Measurements from ENCODE around the gene IGF2R.
"Not testable (repeated sequence)": the region's sequence is repeated elsewhere in the genome, so short reads cannot be mapped to it uniquely, and the experiment has no call there.

IGF2R gene, protein sequence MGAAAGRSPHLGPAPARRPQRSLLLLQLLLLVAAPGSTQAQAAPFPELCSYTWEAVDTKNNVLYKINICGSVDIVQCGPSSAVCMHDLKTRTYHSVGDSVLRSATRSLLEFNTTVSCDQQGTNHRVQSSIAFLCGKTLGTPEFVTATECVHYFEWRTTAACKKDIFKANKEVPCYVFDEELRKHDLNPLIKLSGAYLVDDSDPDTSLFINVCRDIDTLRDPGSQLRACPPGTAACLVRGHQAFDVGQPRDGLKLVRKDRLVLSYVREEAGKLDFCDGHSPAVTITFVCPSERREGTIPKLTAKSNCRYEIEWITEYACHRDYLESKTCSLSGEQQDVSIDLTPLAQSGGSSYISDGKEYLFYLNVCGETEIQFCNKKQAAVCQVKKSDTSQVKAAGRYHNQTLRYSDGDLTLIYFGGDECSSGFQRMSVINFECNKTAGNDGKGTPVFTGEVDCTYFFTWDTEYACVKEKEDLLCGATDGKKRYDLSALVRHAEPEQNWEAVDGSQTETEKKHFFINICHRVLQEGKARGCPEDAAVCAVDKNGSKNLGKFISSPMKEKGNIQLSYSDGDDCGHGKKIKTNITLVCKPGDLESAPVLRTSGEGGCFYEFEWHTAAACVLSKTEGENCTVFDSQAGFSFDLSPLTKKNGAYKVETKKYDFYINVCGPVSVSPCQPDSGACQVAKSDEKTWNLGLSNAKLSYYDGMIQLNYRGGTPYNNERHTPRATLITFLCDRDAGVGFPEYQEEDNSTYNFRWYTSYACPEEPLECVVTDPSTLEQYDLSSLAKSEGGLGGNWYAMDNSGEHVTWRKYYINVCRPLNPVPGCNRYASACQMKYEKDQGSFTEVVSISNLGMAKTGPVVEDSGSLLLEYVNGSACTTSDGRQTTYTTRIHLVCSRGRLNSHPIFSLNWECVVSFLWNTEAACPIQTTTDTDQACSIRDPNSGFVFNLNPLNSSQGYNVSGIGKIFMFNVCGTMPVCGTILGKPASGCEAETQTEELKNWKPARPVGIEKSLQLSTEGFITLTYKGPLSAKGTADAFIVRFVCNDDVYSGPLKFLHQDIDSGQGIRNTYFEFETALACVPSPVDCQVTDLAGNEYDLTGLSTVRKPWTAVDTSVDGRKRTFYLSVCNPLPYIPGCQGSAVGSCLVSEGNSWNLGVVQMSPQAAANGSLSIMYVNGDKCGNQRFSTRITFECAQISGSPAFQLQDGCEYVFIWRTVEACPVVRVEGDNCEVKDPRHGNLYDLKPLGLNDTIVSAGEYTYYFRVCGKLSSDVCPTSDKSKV (N-terminal part only)

DNA sequence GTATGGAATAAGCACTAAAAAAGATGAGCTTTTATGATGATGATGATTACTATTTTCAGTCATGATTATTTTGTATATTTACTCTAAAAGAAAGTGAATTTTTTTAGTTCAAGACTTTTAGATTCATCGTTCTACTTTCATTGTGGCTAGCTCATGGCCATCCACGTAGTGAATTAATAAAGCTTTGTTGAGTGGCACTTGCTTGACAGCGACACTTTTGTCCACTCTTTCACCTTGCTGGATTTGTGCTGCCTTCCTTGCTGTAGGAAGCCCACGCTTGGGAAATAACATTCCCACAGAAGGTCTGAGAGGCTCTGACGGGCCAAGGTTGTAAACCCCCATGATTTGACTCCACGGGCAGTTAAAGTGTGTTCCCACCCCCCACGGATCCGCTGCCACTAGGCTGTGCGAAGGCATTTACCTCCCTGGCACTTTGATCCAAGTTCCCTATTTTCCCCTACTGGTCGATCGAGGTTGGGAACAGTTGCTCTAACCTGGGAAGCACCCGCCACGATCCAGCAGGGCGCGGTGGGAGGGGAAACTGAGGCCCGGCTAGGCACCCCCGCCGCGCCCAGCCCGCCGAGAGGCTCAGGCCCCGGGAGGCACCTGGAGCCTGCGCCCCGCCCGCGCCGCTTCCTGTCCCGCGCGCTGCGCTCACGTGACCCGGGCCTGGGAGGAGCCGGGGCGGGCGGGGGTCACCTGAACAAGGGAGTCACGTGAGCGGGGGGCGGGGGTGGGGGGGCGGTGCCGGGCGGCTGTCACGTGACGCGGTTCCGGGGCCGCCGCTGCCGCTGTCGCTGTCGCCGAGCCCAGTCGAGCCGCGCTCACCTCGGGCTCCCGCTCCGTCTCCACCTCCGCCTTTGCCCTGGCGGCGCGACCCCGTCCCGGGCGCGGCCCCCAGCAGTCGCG is at the start of gene IGF2R:
Gene IGF2R, plus strand, starts transcription at position 788 of the 909 bp plus-strand sequence. CDS start 165 bp downstream, outside the sequence.
- DNase-seq = peak; percentile 89
- in situ Hi-C loops (cut with HindIII; ENCODE audit: low pct_ligation_motif_present, low pct_unique_long_range_greater_than_20kb, low sequenced_read_pairs) = no loop called here

GRCh38 chr6:159919800-159920199 is 49.1 kb upstream of the IGF2R start:
- in situ Hi-C loops (cut with HindIII; ENCODE audit: low pct_ligation_motif_present, low pct_unique_long_range_greater_than_20kb, low sequenced_read_pairs) = no loop called here
- DNase-seq = no peak

DNA sequence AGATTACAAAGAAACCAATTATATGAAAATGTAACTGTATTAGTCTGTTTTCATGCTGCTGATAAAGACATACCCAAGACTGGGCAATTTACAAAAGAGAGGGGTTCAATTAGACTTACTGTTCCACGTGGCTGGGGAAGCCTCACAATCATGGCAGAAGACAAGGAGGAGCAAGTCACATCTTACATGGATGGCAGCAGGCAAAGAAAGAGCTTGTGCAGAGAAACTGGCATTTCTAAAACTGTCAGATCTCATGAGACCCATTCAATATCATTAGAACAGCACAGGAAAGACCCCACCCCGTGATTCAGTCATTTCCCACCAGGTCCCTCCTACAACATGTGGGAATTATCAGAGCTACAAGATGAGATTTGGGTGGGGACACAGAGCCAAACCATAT is 44.7 kb upstream of the IGF2R start:
- in situ Hi-C loops (cut with HindIII; ENCODE audit: low pct_ligation_motif_present, low pct_unique_long_range_greater_than_20kb, low sequenced_read_pairs); DNase-seq: not testable (repeated sequence)

DNA sequence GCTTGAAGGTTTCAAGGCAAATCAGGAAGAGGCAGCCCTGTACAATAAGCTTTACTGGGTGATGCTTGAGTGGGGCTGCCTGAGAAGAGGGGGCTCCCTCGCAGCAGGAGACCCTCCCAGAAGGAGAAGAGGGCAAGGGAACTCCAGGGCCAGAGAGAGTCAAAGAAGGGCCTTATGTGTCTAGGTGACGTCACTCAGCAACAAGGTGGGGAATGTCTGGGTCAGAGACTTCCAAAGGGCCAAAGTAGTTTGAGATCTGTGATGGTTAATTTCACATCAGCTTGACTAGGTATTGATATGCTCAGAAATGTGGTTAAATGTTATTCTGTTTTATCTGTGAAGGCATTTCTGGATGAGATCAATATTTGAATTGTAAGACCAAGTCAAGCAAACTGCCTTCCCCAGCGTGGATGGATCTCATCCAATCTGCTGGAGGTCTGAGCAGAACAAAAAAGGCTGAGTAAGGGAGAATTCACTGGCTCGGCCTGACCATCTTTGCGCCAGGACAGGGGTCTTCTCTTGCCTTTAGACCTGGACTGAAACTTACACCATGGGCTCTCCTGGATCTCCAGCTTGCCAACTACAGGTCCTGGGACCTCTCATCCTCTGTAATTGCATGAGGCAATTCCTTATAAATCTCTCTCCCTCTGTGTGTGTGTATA is 42.2 kb upstream of the IGF2R start:
- no peak for DNase-seq
- in situ Hi-C loops (cut with HindIII; ENCODE audit: low pct_ligation_motif_present, low pct_unique_long_range_greater_than_20kb, low sequenced_read_pairs) = no loop called here

- in situ Hi-C loops (cut with HindIII; ENCODE audit: low pct_ligation_motif_present, low pct_unique_long_range_greater_than_20kb, low sequenced_read_pairs) = no loop called here
- DNase-seq = no peak
Observed at GRCh38 chr6:159929819-159930218, 39.1 kb upstream of the IGF2R start.

DNA sequence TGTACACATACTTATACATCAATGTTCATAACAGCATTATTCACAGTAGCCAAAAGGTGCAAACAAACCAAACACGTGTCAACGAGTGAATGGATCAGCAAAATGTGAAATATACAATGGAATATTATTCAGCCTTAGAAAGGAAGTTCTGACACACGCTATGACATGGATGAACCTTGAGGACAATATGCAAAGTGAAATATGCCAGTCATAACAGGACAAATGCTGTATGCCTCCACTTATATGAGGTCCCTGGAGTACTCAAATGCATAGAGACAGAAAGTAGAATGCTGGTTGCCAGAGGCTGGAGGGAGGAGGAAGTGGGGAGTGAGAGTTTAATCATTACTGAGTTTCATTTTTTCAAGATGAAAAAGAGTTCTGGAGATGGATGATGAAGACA is 37.8 kb upstream of the IGF2R start:
- in situ Hi-C loops (cut with HindIII; ENCODE audit: low pct_ligation_motif_present, low pct_unique_long_range_greater_than_20kb, low sequenced_read_pairs) = no loop called here
- no peak for DNase-seq

- DNase-seq = no peak
- in situ Hi-C loops (cut with HindIII; ENCODE audit: low pct_ligation_motif_present, low pct_unique_long_range_greater_than_20kb, low sequenced_read_pairs) = no loop called here
Observed at GRCh38 chr6:159931846-159932245, 37.0 kb upstream of the IGF2R start.

GRCh38 chr6:159933077-159933476 is 35.8 kb upstream of the IGF2R start:
- in situ Hi-C loops (cut with HindIII; ENCODE audit: low pct_ligation_motif_present, low pct_unique_long_range_greater_than_20kb, low sequenced_read_pairs) = no loop called here
- no peak for DNase-seq

GRCh38 chr6:159934181-159934580 is 34.7 kb upstream of the IGF2R start:
- DNase-seq = no peak
- in situ Hi-C loops (cut with HindIII; ENCODE audit: low pct_ligation_motif_present, low pct_unique_long_range_greater_than_20kb, low sequenced_read_pairs) = no loop called here

DNA sequence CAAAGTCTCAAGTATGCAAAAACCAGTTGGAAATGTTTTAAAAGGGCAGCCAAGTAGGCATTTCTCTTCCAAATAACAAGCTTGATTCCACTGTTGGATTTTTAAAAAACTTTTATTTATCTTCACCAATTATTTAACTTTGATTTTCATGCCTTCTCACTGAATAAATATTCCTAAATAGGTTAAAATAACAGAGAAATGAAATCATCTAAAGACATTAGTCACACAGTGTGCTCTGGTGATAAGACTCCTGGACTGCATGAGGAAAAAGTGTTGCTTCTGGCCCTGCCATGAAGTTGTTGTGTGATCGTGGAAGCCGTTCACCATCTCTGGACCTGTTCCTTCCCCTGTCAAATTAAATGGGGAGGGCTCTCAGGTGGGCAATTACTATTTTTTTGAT is 33.8 kb upstream of the IGF2R start:
- in situ Hi-C loops (cut with HindIII; ENCODE audit: low pct_ligation_motif_present, low pct_unique_long_range_greater_than_20kb, low sequenced_read_pairs) = no loop called here
- DNase-seq = no peak

- in situ Hi-C loops (cut with HindIII; ENCODE audit: low pct_ligation_motif_present, low pct_unique_long_range_greater_than_20kb, low sequenced_read_pairs) = no loop called here
- DNase-seq = no peak
Observed at GRCh38 chr6:159935633-159936032, 33.2 kb upstream of the IGF2R start.

DNA sequence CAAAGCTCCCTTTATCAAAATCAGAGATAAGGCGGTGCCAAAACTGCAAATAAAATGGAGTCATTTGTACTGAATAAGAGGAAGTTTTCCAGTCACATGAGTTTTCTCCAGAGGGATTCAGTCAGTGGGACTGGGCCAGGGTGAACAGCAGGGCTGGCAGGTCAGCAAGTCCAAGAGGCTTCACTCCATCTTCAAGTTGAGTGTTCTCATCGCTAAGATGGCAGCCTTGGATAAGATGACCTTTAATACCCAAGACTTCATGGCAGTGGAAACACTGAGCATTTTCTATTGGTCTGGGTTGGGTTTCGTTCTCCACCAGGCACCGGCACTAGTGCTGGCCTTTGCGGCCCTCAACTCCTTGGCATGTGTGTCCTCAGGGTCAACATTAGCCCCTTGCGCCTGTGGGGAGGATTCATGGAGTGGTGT is 29.3 kb upstream of the IGF2R start:
- in situ Hi-C loops (cut with HindIII; ENCODE audit: low pct_ligation_motif_present, low pct_unique_long_range_greater_than_20kb, low sequenced_read_pairs) = no loop called here
- no peak for DNase-seq

GRCh38 chr6:159941286-159942113 is 27.4 kb upstream of the IGF2R start:
- in situ Hi-C loops (cut with HindIII; ENCODE audit: low pct_ligation_motif_present, low pct_unique_long_range_greater_than_20kb, low sequenced_read_pairs) = no loop called here
- peak; percentile 27 for DNase-seq

GRCh38 chr6:159943101-159943632 is 25.7 kb upstream of the IGF2R start:
- in situ Hi-C loops (cut with HindIII; ENCODE audit: low pct_ligation_motif_present, low pct_unique_long_range_greater_than_20kb, low sequenced_read_pairs) = no loop called here

DNA sequence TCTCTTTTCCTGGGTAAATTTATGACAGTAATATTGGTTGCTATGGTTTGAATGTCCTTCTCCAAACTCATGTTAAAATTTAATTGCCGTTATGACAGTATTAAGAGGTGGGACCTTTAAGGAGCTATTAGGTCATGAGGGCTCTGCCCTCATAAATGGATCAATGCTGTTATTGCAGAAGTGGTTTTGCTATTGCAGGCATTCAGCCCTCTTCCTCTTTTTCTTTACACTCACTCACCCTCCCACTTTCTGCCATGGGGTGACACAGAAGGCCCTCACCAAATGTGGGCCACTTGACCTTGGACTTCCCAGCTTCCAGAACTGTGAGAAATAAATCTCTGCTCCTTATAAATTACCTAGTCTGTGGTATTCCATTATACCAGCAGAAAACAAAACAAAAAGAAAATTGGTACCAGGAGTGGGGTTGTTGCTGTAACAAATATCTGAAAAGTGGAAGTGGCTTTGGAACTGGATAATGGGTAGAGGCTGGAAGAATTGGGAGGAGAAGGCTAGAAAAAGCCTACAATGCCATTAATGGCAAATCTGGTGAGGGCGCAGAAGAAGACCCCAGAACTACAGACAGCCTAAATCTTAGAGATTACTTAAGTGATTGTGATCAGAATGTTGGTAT is 24.8 kb upstream of the IGF2R start:
- no peak for DNase-seq
- in situ Hi-C loops (cut with HindIII; ENCODE audit: low pct_ligation_motif_present, low pct_unique_long_range_greater_than_20kb, low sequenced_read_pairs) = no loop called here

More at GRCh38 chr6:159943101-159943632, 25.7 kb upstream of the IGF2R start:
- no peak for DNase-seq

DNA sequence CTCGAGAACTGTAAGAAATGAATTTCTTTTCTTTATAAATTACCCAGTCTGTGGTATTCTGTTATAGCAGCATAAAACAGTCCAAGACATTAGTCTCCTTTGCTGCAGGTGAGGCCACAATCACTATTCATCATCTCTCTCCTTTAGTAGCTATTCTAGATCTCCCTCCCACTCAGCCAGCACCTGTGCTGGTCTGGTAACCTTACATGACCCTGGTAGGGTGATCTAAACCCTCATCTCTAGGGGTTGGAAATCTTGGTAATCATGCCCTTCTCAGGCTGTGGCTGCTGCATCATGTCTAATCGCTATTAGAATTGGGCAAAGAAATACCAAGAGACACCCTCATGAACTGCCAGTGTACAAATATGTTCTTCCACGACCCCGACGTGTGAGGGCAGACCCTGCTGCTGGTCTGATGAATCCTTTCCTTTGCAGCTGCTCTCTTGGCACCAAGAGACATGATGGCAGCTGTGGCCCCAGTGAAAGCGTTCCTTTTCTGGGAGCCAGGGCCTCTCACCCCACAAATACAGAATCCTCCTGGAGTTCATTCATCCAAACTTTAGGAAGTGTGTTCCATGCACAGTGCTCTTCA is 23.0 kb upstream of the IGF2R start:
- in situ Hi-C loops (cut with HindIII; ENCODE audit: low pct_ligation_motif_present, low pct_unique_long_range_greater_than_20kb, low sequenced_read_pairs) = no loop called here
- no peak for DNase-seq

All from ACHN (cell line).